PC-9 (cell line): ENCODE measurements around the gene TMPRSS2.
A peak's percentile ranks its signal among the peaks of the same experiment; 100 is the strongest.

Experiments used
- CTCF ChIP-seq: fragments of 200-600 bp; sonication (generic); conservative IDR thresholded peaks from 2 replicates; pipeline ENCODE4 v1.6.1; 2017; ENCODE audit warnings: mixed run types, antibody characterized with exemption, mild to moderate bottlenecking, moderate library complexity
- EZH2 ChIP-seq: fragments of 200-600 bp; sonication (generic); IDR thresholded peaks from 2 replicates; pipeline ENCODE4 v1.8.0; 2017; ENCODE audit warnings: antibody characterized with exemption, low read depth

GRCh38 chr21:41460578-41461527 is 47.1 kb downstream of the TMPRSS2 start:
- TF ChIP-seq CTCF (peak; percentile 74), EZH2 (no peak)
